Measurements from ENCODE around the gene RASSF8. TPM values are rescaled to one million over a fixed set of nuclear protein-coding genes. Genes with fewer than 3 reads are reported as not detected.
A peak's percentile ranks its signal among the peaks of the same experiment; 100 is the strongest.

The RASSF8 gene
- polyA plus RNA-seq, 1 experiment = 25.5 TPM

DNA sequence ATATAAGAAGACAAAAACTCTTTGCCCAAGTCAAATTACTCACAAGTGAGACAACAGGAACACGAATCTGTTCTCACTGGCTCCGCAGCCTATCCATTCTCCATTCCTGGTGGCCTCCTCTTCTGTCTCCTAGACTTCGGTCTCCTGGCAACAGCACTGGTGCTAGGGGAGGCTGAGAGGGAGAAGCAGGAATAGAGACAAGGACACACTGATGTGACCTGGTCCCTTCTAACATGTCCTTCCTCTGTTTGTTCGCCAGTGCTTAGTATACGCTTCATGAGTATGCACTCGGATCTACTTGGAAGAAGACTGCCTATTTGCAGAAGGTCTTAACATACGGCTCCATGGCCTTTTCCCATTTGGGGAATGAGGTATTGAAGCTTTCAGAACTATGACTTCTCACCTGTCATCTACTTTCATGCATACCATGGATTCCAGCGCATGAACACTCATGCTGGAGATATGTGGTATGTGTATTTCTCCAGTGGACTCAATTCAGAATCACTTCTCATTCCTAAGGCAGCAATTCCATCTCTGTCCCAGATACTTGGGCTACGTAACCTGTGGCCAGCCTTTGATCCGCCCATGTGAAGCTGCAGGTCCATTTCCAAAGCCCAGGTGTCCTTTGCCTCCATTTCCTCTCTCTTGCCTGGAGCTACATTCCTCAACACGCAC lies 132.5 kb downstream of the RASSF8 start:
- no peak for TF ChIP-seq CTCF (IDR thresholded peaks at IDR 0.05; ENCODE audit: low read depth, low read length)
- CTCF ChIA-PET = interaction anchor here (1.0 to 1.9 kb wide), 3 partner anchors 523 to 657 kb away, joined by 4 to 7 read pairs (median 5); no protein-coding TSS in a partner anchor
- no peak for DNase-seq (ENCODE audit: low read depth, low spot score)
- POLR2A ChIA-PET = no interaction called here
- Histone ChIP-seq H3K27me3 (ENCODE audit: control insufficient read depth, insufficient read depth, low read length) (no peaks in the 10 kb centered on the region), H3K9me3 (ENCODE audit: control insufficient read depth, insufficient read depth, low read length) (no peaks in the 10 kb centered on the region), H3K4me3 (ENCODE audit: low read depth, low read length) (no peak overlapping the region), H3K27ac (ENCODE audit: low read depth, low read length) (no peak overlapping the region)

DNA sequence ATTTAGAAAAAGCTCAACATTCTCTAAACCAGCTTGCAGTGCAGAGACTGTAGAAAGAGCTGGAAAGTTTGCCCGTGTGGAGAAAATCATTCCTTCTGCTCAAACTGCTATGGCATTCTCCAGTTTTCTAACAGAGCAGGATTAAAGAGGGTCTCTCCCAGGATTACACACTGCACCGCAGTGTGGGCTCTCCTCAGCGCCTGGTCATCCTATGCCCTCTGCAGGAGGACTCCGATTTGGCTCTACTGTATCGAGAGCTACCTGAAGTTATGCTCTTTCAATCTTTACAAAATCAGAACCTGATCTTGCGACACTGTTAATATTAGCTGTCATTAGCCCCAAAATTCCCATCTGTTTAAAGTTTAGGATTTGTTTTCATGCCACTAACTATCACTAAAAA lies 133.3 kb downstream of the RASSF8 start:
- Histone ChIP-seq H3K4me3 (ENCODE audit: low read depth, low read length) (no peak overlapping the region), H3K27ac (ENCODE audit: low read depth, low read length) (no peak overlapping the region), H3K27me3 (ENCODE audit: control insufficient read depth, insufficient read depth, low read length) (no peaks in the 10 kb centered on the region), H3K9me3 (ENCODE audit: control insufficient read depth, insufficient read depth, low read length) (no peaks in the 10 kb centered on the region)
- DNase-seq (ENCODE audit: low read depth, low spot score) = no peak
- ChIA-PET CTCF (interaction anchor here (0.5 to 1.9 kb wide), 8 partner anchors 28 to 721 kb away, joined by 3 to 7 read pairs (median 5); no protein-coding TSS in a partner anchor), POLR2A (no interaction called here)
- TF ChIP-seq CTCF (IDR thresholded peaks at IDR 0.05; ENCODE audit: low read depth, low read length) = peak; percentile 36; the same call in 1 of the 2 replicates

- no peak overlapping the region for H3K4me3 ChIP-seq (ENCODE audit: low read depth, low read length)
- ChIA-PET CTCF (interaction anchor here (0.5 to 1.9 kb wide), 8 partner anchors 29 to 722 kb away, joined by 3 to 7 read pairs (median 5); no protein-coding TSS in a partner anchor), POLR2A (no interaction called here)
- no peak for TF ChIP-seq CTCF (IDR thresholded peaks at IDR 0.05; ENCODE audit: low read depth, low read length)
- DNase-seq (ENCODE audit: low read depth, low spot score) = no peak
- no peaks in the 10 kb centered on the region for H3K9me3 ChIP-seq (ENCODE audit: control insufficient read depth, insufficient read depth, low read length)
- no peaks in the 10 kb centered on the region for H3K27me3 ChIP-seq (ENCODE audit: control insufficient read depth, insufficient read depth, low read length)
- H3K27ac ChIP-seq (ENCODE audit: low read depth, low read length) = no peak overlapping the region
These were observed 134.0 kb downstream of the RASSF8 start for GRCh38 chr12:26092346-26093105.

DNA sequence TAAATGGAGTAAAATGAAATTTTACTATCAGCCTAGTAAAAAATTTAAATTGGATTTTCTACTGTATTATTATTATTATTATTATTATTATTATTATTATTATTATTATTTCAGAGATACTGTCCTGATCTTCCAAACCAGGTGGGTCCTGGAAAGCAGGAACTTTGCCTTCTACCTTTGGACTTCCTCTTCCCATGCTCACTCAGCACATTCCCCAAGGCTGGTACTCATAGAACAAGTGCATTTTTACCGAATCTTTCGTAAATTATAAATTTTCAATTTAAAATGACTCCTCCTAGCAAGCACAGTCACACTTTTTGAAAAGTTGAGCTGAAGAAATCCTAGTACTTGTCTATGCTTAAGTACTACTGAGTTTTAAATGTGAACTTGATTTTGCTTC lies 136.7 kb downstream of the RASSF8 start:
- CTCF ChIA-PET = interaction anchor here (0.9 to 2.9 kb wide), 4 partner anchors 180 to 606 kb away, joined by 3 to 16 read pairs (median 4); no protein-coding TSS in a partner anchor

More for the DNA sequence above, 136.7 kb downstream of the RASSF8 start:
- no peak for DNase-seq (ENCODE audit: low read depth, low spot score)
- H3K9me3 ChIP-seq (ENCODE audit: control insufficient read depth, insufficient read depth, low read length) = no peaks in the 10 kb centered on the region
- no peak overlapping the region for H3K27ac ChIP-seq (ENCODE audit: low read depth, low read length)
- TF ChIP-seq CTCF (IDR thresholded peaks at IDR 0.05; ENCODE audit: low read depth, low read length) = no peak
- no peaks in the 10 kb centered on the region for H3K27me3 ChIP-seq (ENCODE audit: control insufficient read depth, insufficient read depth, low read length)
- no peak overlapping the region for H3K4me3 ChIP-seq (ENCODE audit: low read depth, low read length)
- POLR2A ChIA-PET = no interaction called here

Measured in AG04450 (cell line).